K562 (cell line): Measurements from ENCODE around the gene ZC3H10. TPM values are rescaled to one million over a fixed set of nuclear protein-coding genes. Genes with fewer than 3 reads are reported as not detected.

Experiments
- ARHGAP35 ChIP-seq: fragments of 450-650 bp; IDR thresholded peaks from 2 replicates; pipeline ENCODE4 v1.6.1; 2018; ENCODE audit not compliant: partially characterized antibody
- ARID3A ChIP-seq: IDR thresholded peaks from 2 replicates; pipeline ENCODE4 v1.6.1; 2012; ENCODE audit warnings: low read depth, low read length, improper control_type of control experiment, borderline replicate concordance
- CHD1 ChIP-seq: fragments of 200-600 bp; sonication (generic); IDR thresholded peaks from one replicate; pipeline ENCODE4 v1.6.1; 2012; ENCODE audit warnings: mild to moderate bottlenecking, moderate library complexity, low read length, inconsistent platforms
- CREBBP ChIP-seq: IDR thresholded peaks from one replicate; pipeline ENCODE4 v1.6.1; 2012; ENCODE audit warnings: low read depth, mild to moderate bottlenecking, control low read depth, inconsistent platforms, low read length
- EP400 ChIP-seq: fragments of 450-650 bp; IDR thresholded peaks from 2 replicates; pipeline ENCODE4 v1.6.1; 2017; ENCODE audit warnings: antibody characterized with exemption, mild to moderate bottlenecking, moderate library complexity
- FOXP4 ChIP-seq: sonication (generic); formaldehyde crosslinking; IDR thresholded peaks from 2 replicates; pipeline ENCODE4 v1.8.0; 2022; ENCODE audit warnings: mild to moderate bottlenecking, missing genetic modification reagents, borderline replicate concordance
- GABPB1 ChIP-seq: sonication (generic); formaldehyde crosslinking; IDR thresholded peaks from 2 replicates; pipeline ENCODE4 v1.8.0; 2022; ENCODE audit warnings: mild to moderate bottlenecking, missing genetic modification reagents
- HLTF ChIP-seq: fragments of 450-650 bp; IDR thresholded peaks from 2 replicates; pipeline ENCODE4 v1.6.1; 2016
- KLF13 ChIP-seq: fragments of 450-650 bp; IDR thresholded peaks from 2 replicates; pipeline ENCODE4 v1.6.1; 2016; ENCODE audit warnings: missing genetic modification characterization, low read depth, mild to moderate bottlenecking, missing compliant biosample characterization, moderate library complexity, borderline replicate concordance
- NONO ChIP-seq, 2 experiments: fragments of 200-400 bp in 1 of 2; fragments of 450-650 bp in 1 of 2; formaldehyde crosslinking in 1 of 2; IDR thresholded peaks; 2 replicates each; pipeline ENCODE4 v1.6.1; 2017; ENCODE audit warnings: low read depth in 2 of 2, mild to moderate bottlenecking in 2 of 2, moderate library complexity in 2 of 2, low read length in 1 of 2
- PATZ1 ChIP-seq: fragments of 250-450 bp; sonication (Bioruptor Pico); IDR thresholded peaks from 2 replicates; pipeline ENCODE4 v1.5.0; 2020; ENCODE audit warnings: mild to moderate bottlenecking, borderline replicate concordance
- PTBP1 ChIP-seq: fragments of 200-400 bp; formaldehyde crosslinking; IDR thresholded peaks from 2 replicates; pipeline ENCODE4 v1.6.1; 2017; ENCODE audit warnings: low read depth, low read length
- PTRF ChIP-seq: fragments of 450-650 bp; IDR thresholded peaks from 2 replicates; pipeline ENCODE4 v1.6.1; 2016; ENCODE audit warnings: mild to moderate bottlenecking, missing genetic modification characterization, missing compliant biosample characterization
- RBFOX2 ChIP-seq: fragments of 200-400 bp; formaldehyde crosslinking; IDR thresholded peaks from 2 replicates; pipeline ENCODE4 v1.6.1; 2017; ENCODE audit warnings: low read depth, mild to moderate bottlenecking, low read length, moderate library complexity
- RBM22 ChIP-seq: fragments of 200-400 bp; formaldehyde crosslinking; IDR thresholded peaks from 2 replicates; pipeline ENCODE4 v1.6.1; 2018; ENCODE audit warnings: low read length, low read depth; ENCODE audit not compliant: poor library complexity, severe bottlenecking
- RNF219 ChIP-seq: fragments of 250-450 bp; sonication (Bioruptor Pico); IDR thresholded peaks from 2 replicates; pipeline ENCODE4 v1.5.0; 2022; ENCODE audit warnings: mild to moderate bottlenecking
- TGIF2 ChIP-seq: sonication (generic); formaldehyde crosslinking; IDR thresholded peaks from 2 replicates; pipeline ENCODE4 v1.8.1; 2022; ENCODE audit warnings: mild to moderate bottlenecking, missing genetic modification reagents, moderate library complexity
- ZKSCAN8 ChIP-seq: fragments of 200-800 bp; sonication (Bioruptor generic); IDR thresholded peaks from 2 replicates; pipeline ENCODE4 v1.6.1; 2016; ENCODE audit warnings: missing genetic modification characterization, missing compliant biosample characterization
- polyA plus RNA-seq, 8 experiments: library from polyadenylated mRNA; depleted of rRNA in 4 of 8; stranded (reverse) in 5 of 8; unstranded in 3 of 8; fragments of >200 nt; fragmentation: Nextera tagmentation in 2 of 8; fragmentation: Illumina TruSeq in 1 of 8; extraction: Ambion mirVana in 2 of 8; extraction: Trizol in 1 of 8; gene quantifications; 2 replicates each; pipeline versions ENCODE4 v1.2.1 to v1.2.3, GENCODE V29; 2011 to 2014; ENCODE audit warnings: inconsistent platforms in 1 of 8, missing spikeins in 1 of 8
- total RNA-seq, 7 experiments: library from RNA; depleted of rRNA in 6 of 7; stranded (reverse); fragments of >200 nt in 6 of 7; fragmentation: Illumina TruSeq in 2 of 7; extraction: Trizol in 2 of 7; gene quantifications; 2 replicates each; pipeline versions ENCODE4 v1.2.1 to v1.2.3, GENCODE V29; 2011 to 2021; ENCODE audit warnings: low replicate concordance in 1 of 7

Gene ZC3H10
- total and polyA plus RNA-seq, 9 of the 15 experiments (the other 6 are each of a cell fraction or from before 2014, with no cell fraction given): 0.31 to 4.1 (median 1.6) TPM

GRCh38 chr12:56117778-56118687, at the start of gene ZC3H10 (continued):
- TF ChIP-seq FOXP4: no peak
- peak; percentile 88; the same call in 1 of the 2 replicates for TF ChIP-seq PTBP1
- no peak for TF ChIP-seq ZKSCAN8 (CRISPR knock-in tag)
- peak; percentile 91 for TF ChIP-seq RBFOX2
- 0 out of 2 replicates have a peak, but pooled peaks have one; percentile 22 for TF ChIP-seq HLTF
- TF ChIP-seq GABPB1: peak; percentile 97
- TF ChIP-seq TGIF2 (CRISPR knock-in tag): peak; percentile 53; the same call in 1 of the 2 replicates
- peak; percentile 96 for TF ChIP-seq KLF13
- TF ChIP-seq EP400: peak; percentile 93
- 0 out of 2 replicates have a peak, but pooled peaks have one; percentile 56 for TF ChIP-seq RNF219 (CRISPR knock-in tag)
- 0 out of 2 replicates have a peak, but pooled peaks have one; percentile 9 for TF ChIP-seq ARID3A
- no peak for TF ChIP-seq CHD1
- no peak for TF ChIP-seq PTRF (tag)
- TF ChIP-seq CREBBP: no peak
- peak; percentile 85; the same call in 1 of the 2 replicates for TF ChIP-seq PATZ1 (CRISPR knock-in tag)
- TF ChIP-seq RBM22: peak; percentile 96
- TF ChIP-seq ARHGAP35: no peak
- peak; percentile 48 to 53; a peak in 1 of 4 replicates for TF ChIP-seq NONO (IDR thresholded peaks at IDR 0.05; ENCODE audit: low read depth in 2 of 2, low read length in 1 of 2)
